ENCODE data around the gene NOP14. TPM values are rescaled to one million over a fixed set of nuclear protein-coding genes. Genes with fewer than 3 reads are reported as not detected.

Gene NOP14
- total RNA-seq, 1 experiment from 2014 or later = 33.6 TPM

GRCh38 chr4:2953496-2953895 lies 9.7 kb downstream of the NOP14 start:
- no peaks in the 10 kb centered on the region for H3K9me2 ChIP-seq (ENCODE audit: insufficient read depth)
- peaks cover 23% of the 10 kb centered on the region for H3K79me2 ChIP-seq (ENCODE audit: low read depth)
- no peaks in the 10 kb centered on the region for H3K9me3 ChIP-seq (ENCODE audit: insufficient read depth, low read depth)
- TF ChIP-seq, protein P1, sequence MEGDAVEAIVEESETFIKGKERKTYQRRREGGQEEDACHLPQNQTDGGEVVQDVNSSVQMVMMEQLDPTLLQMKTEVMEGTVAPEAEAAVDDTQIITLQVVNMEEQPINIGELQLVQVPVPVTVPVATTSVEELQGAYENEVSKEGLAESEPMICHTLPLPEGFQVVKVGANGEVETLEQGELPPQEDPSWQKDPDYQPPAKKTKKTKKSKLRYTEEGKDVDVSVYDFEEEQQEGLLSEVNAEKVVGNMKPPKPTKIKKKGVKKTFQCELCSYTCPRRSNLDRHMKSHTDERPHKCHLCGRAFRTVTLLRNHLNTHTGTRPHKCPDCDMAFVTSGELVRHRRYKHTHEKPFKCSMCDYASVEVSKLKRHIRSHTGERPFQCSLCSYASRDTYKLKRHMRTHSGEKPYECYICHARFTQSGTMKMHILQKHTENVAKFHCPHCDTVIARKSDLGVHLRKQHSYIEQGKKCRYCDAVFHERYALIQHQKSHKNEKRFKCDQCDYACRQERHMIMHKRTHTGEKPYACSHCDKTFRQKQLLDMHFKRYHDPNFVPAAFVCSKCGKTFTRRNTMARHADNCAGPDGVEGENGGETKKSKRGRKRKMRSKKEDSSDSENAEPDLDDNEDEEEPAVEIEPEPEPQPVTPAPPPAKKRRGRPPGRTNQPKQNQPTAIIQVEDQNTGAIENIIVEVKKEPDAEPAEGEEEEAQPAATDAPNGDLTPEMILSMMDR (conservative IDR thresholded peaks at IDR 0.05) = no peak
- TF ChIP-seq EZH2 (IDR thresholded peaks at IDR 0.05; ENCODE audit: low read depth) = no peak
- no peaks in the 10 kb centered on the region for H3K4me1 ChIP-seq (replicated peaks; ENCODE audit: insufficient read depth)
- H4K20me1 ChIP-seq (ENCODE audit: insufficient read depth) = peaks cover 19% of the 10 kb centered on the region
- CTCF ChIA-PET = interaction anchor here (1.0 kb wide), 1 partner anchor 189 kb away, joined by 4 read pairs; no protein-coding TSS in a partner anchor
- no TSS peak for BruUV-seq (replicated peaks)
- intact Hi-C loops (cut with micrococcal nuclease; ENCODE audit: unreplicated experiment) = no loop called here
- peaks cover 15% of the 10 kb centered on the region for H3F3A ChIP-seq (ENCODE audit: insufficient read depth, low read depth)
- H3K4me2 ChIP-seq = no peak overlapping the region
- POLR2A ChIA-PET (ENCODE audit: unreplicated experiment) = no interaction called here
- DNase-seq = no peak
- H3K27me3 ChIP-seq (ENCODE audit: insufficient read depth, low read depth) = no peaks in the 10 kb centered on the region
- H3K27ac ChIP-seq = no peak overlapping the region
- no peak overlapping the region for H2AFZ ChIP-seq
- peaks cover 19% of the 10 kb centered on the region for H3K36me3 ChIP-seq (ENCODE audit: low read depth)
- no peak overlapping the region for H3K4me3 ChIP-seq

DNA sequence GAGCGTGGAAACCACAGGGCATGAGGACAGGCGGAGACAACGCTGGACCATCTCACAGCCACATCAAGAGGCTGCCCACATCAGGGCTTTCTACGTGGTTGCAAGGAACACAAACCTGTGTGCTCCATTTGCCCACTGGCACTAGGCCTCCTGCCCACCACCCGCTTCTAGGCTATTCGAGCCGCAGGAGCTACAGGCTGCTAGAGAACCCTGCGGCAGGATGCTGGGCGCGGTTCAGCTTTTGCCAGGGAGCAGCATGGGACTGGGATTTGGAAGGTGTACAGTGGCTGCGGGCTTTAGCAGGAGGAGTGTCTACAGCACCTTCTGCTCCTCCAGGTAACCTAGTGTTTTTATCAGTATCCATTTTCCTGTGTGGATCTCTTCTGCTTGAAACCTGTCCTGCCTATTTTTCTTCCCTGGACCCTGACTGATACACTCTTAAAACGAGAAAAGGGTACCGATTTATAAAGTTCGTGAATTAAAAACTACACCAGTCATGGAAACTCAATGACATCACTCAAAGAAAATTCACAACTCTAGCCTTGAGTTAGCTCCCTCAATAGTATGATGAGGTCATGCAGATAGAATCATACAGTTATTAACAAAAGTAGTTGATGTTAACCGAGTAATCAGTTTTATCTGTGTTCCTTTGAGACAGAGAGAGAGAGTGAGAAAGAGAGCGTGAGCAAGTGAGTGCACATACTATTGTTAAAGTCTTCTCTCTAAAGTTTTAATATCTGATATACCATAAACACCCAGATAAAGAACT lies 12.8 kb downstream of the NOP14 start:
- POLR2A ChIA-PET (ENCODE audit: unreplicated experiment) = interaction anchor here (0.6 kb wide), 1 partner anchor 150 kb away, joined by 8 read pairs; no protein-coding TSS in a partner anchor
- Histone ChIP-seq H3K4me1 (replicated peaks; ENCODE audit: insufficient read depth) (no peaks in the 10 kb centered on the region), H2AFZ (no peak overlapping the region), H3F3A (ENCODE audit: insufficient read depth, low read depth) (no peaks in the 10 kb centered on the region; the same call in 1 of the 2 replicates), H3K27ac (no peak overlapping the region), H3K36me3 (ENCODE audit: low read depth) (peaks cover 3% of the 10 kb centered on the region; the same call in 1 of the 2 replicates), H4K20me1 (ENCODE audit: insufficient read depth) (peaks cover 4% of the 10 kb centered on the region; the same call in 1 of the 2 replicates), H3K27me3 (ENCODE audit: insufficient read depth, low read depth) (no peaks in the 10 kb centered on the region), H3K4me2 (no peak overlapping the region), H3K9me2 (ENCODE audit: insufficient read depth) (no peaks in the 10 kb centered on the region), H3K9me3 (ENCODE audit: insufficient read depth, low read depth) (no peaks in the 10 kb centered on the region), H3K79me2 (ENCODE audit: low read depth) (0 out of 2 replicates have a peak, but pooled peaks cover under 1% of the 10 kb centered on the region), H3K4me3 (no peak overlapping the region)
- intact Hi-C loops (cut with micrococcal nuclease; ENCODE audit: unreplicated experiment) = no loop called here
- CTCF ChIA-PET = no interaction called here
- no peak for DNase-seq
- TF ChIP-seq, protein P1 (conservative IDR thresholded peaks at IDR 0.05) = no peak
- no peak for TF ChIP-seq EZH2 (IDR thresholded peaks at IDR 0.05; ENCODE audit: low read depth)
- BruUV-seq (replicated peaks) = no TSS peak

DNA sequence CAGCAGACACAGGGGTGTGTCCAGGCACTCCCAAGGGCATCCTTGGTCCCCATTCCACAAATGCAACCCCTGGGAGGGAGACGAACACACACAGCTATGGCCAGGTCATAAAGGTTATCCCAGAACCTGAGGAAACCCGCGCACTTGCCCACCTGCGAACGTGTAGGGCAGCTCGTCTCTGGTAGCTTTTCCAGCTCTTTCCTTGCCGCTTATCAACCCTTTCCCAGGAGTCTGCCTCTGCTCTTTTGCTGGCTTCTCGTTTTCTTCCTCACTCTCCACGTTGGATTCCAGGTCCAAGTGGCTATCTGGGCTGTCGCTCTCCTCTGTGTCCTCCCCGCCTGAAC lies 13.5 kb downstream of the NOP14 start:
- Histone ChIP-seq H3K36me3 (ENCODE audit: low read depth) (0 out of 2 replicates have a peak, but pooled peaks cover 3% of the 10 kb centered on the region), H3K79me2 (ENCODE audit: low read depth) (no peaks in the 10 kb centered on the region), H4K20me1 (ENCODE audit: insufficient read depth) (peaks cover 4% of the 10 kb centered on the region; the same call in 1 of the 2 replicates), H3K9me2 (ENCODE audit: insufficient read depth) (no peaks in the 10 kb centered on the region), H3K4me1 (replicated peaks; ENCODE audit: insufficient read depth) (no peaks in the 10 kb centered on the region), H3F3A (ENCODE audit: insufficient read depth, low read depth) (no peaks in the 10 kb centered on the region; the same call in 1 of the 2 replicates), H3K27ac (no peak overlapping the region), H3K4me3 (no peak overlapping the region), H2AFZ (no peak overlapping the region), H3K9me3 (ENCODE audit: insufficient read depth, low read depth) (no peaks in the 10 kb centered on the region), H3K27me3 (ENCODE audit: insufficient read depth, low read depth) (no peaks in the 10 kb centered on the region), H3K4me2 (no peak overlapping the region)
- POLR2A ChIA-PET (ENCODE audit: unreplicated experiment) = no interaction called here
- intact Hi-C loops (cut with micrococcal nuclease; ENCODE audit: unreplicated experiment) = loop anchor here (1.0 kb wide), 1 partner anchor 88 kb away; no protein-coding TSS in a partner anchor
- DNase-seq = no peak
- BruUV-seq (replicated peaks) = no TSS peak
- TF ChIP-seq, protein P1 (conservative IDR thresholded peaks at IDR 0.05) = no peak
- TF ChIP-seq EZH2 (IDR thresholded peaks at IDR 0.05; ENCODE audit: low read depth) = no peak
- CTCF ChIA-PET = no interaction called here
